ENCODE results near the gene PRDX3.
"Not testable (repeated sequence)": the region's sequence is repeated elsewhere in the genome, so short reads cannot be mapped to it uniquely, and the experiment has no call there.

PRDX3 gene

GRCh38 chr10:119161680-119162451, 16.7 kb downstream of the PRDX3 start:
- no peak for DNase-seq

DNA sequence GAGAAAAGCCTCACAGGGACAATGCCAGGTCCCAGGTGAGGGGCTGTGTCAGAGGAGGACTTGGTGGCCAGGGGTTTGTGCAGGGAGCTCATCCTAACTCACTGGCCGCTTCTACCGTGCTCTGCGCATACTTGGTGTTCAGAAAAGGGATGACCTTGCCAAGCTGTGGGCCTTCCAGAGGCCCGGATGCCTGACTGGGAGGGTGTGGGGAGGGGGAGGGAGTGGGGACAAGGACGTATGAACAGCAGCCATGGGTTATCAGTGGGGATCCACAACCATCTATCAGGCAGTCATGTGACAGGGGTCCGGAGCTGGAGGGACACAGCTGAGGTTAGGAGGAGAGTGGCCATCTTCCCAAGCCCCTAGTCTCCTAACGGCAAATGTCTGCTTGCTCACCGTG, 19.3 kb downstream of the PRDX3 start:
- DNase-seq, result no peak

GRCh38 chr10:119153661-119154060, 25.0 kb downstream of the PRDX3 start:
- no peak for DNase-seq

GRCh38 chr10:119153041-119153440, 25.6 kb downstream of the PRDX3 start:
- DNase-seq, result no peak

- not testable (repeated sequence) for DNase-seq
Observed at GRCh38 chr10:119151601-119152000, 27.0 kb downstream of the PRDX3 start.

- DNase-seq, result no peak
Observed at GRCh38 chr10:119149729-119150128, 28.9 kb downstream of the PRDX3 start.

GRCh38 chr10:119149157-119149556, 29.5 kb downstream of the PRDX3 start:
- DNase-seq, result no peak

- DNase-seq, result no peak
Observed at GRCh38 chr10:119143657-119144056, 35.0 kb downstream of the PRDX3 start.

GRCh38 chr10:119140603-119141245, 37.9 kb downstream of the PRDX3 start:
- DNase-seq, result no peak

DNA sequence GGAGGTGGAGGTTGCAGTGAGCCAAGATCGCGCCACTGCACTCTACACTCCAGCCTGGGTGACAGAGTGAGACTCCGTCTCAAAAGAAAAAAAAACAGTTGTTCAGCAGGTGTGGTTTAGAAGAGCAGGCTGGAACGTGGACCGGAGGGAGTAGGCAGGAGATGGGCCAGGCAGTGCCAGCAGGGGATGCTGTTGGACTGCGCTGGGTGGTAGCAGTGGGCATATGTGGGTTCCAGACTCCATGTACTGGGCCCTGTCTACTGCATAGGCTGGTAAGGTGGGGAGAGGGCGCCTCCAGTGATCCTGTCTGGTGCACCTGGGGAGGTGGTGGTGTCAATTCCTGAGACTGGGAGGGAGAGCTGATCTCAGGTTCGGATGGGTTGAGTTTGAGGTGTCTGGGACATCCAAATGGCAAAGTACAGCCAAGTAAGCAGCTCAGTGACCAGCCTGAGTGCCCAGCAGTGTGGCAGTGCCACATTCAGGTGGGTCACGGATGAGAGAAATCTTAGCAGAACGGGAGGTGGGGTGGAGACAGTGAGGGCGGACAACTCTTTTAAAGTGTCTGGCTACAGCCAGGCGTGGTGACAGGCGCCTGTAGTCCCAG, 39.0 kb downstream of the PRDX3 start:
- no peak for DNase-seq

- no peak for DNase-seq
Observed at GRCh38 chr10:119138346-119139306, 40.0 kb downstream of the PRDX3 start.

DNA sequence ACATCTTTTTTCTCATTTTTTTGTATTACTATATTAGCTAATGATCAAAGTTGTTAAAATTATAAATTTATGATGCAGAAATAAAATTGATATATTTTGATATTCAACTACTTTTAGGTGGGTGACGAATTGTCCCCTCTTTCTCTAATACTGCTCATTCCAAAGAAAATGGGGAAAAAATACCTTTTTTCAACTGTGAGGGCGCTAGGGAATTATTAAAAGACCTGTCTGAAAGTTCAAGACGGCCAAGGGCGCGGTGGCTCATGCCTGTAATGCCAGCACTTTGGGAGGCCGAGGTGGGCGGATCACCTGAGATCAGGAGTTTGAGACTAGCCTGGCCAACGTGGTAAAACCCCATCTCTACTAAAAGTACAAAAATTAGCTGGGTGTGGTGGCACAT, 40.7 kb downstream of the PRDX3 start:
- DNase-seq, result not testable (repeated sequence)

- DNase-seq, result no peak
Observed at GRCh38 chr10:119136084-119136483, 42.5 kb downstream of the PRDX3 start.

DNA sequence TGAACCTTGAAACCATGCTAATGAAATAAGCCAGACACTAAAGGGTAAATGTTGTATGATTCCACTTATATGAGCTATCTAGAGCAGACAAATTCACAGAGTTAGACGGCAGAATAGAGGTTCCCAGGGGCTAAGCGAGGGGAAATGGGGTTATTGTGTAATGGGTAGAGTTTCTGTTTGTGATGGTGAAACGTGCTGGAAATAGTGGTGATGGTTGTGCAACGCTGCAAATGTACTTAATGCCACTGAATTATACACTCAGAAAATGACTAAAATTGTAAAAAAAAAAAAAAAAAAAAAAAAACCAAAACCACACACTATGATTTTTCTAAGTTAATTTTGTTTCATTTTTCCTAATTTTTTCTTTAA, 43.1 kb downstream of the PRDX3 start:
- DNase-seq, result no peak

- DNase-seq, result no peak
Observed at GRCh38 chr10:119133949-119134348, 44.7 kb downstream of the PRDX3 start.

DNA sequence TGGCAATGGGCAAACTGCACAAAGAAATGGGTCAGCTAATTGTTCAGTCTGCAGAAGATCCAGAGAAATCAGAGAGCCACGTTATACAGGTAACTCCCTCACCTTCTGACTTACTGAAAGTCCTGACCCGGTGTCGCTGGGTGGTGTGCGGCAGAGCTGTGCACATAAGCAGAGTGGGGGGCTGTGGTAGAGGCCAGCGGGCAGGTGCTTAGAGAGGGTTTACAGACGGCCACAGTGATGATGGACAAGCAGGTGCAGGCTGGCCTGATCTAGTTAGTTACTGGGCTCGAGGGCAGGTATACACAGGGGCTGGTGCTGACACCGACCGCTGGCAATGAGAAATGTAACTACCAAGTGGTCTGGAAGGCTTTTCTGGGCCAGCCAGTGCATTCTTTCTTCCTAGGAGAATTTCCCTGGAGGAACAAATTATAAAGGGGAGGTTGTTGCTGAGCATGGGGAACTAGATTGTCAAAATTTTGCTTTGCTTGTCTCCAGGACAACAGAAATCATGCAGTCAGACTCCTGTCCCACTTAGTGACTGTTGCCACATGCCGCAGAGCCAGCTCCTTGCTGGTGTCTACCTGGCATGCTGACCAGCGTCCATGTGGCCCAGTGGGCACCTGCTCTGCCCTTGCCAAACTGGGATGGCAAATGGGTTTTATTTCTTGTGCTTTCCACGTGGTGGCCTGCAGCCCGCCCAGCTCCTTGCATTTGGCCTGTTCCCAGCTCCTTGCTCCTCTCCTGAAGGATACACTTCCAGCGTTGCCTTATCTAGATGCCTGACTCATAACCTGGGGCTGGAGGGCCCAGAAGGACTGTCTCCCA, 45.9 kb downstream of the PRDX3 start:
- no peak for DNase-seq

GRCh38 chr10:119131512-119132240, 46.9 kb downstream of the PRDX3 start:
- DNase-seq, result no peak

- DNase-seq, result no peak
Observed at GRCh38 chr10:119129721-119130120, 48.9 kb downstream of the PRDX3 start.

GRCh38 chr10:119125942-119126341, 52.7 kb downstream of the PRDX3 start:
- no peak for DNase-seq

- no peak for DNase-seq
Observed at GRCh38 chr10:119120875-119121274, 57.7 kb downstream of the PRDX3 start.

- no peak for DNase-seq
Observed at GRCh38 chr10:119120413-119120867, 58.2 kb downstream of the PRDX3 start.
